ENCODE data around the gene GDAP1L1. TPM values are rescaled to one million over a fixed set of nuclear protein-coding genes. Genes with fewer than 3 reads are reported as not detected.

Gene GDAP1L1
- total RNA-seq (not detected), polyA plus RNA-seq (ENCODE audit: insufficient read depth, low read depth, low replicate concordance) (not detected)
- long read RNA-seq, donor 1: 0 reads
- long read RNA-seq, donor 2: 0 reads
- long read RNA-seq, donor 3: 0 reads
- long read RNA-seq, donor 4: 0 reads
- long read RNA-seq, donor 5: 0 reads
- long read RNA-seq, donor 6: 0 reads
- long read RNA-seq, donor 7: 0 reads
- long read RNA-seq, donor 8: 0 reads
- long read RNA-seq, donor 9: 0 reads
- long read RNA-seq, donor 10: 0 reads

GRCh38 chr20:44247131-44247571 is at the start of gene GDAP1L1:
GDAP1L1 (plus strand) TSS chr20:44247308; CDS start chr20:44247335, 27 bp downstream.
- no peaks in the 10 kb centered on the region for H3K4me1 ChIP-seq (ENCODE audit: control insufficient read depth in 2 of 3, insufficient read depth in 2 of 3, low read depth in 1 of 3, low read length in 3 of 3)
- H3K9ac ChIP-seq (ENCODE audit: low read length in 3 of 3): no peak within 1 kb of the TSS
- no peaks in the 10 kb centered on the region for H3K9me3 ChIP-seq (ENCODE audit: control insufficient read depth in 2 of 3, insufficient read depth in 1 of 3, low read length in 3 of 3)
- TF ChIP-seq, protein P1, sequence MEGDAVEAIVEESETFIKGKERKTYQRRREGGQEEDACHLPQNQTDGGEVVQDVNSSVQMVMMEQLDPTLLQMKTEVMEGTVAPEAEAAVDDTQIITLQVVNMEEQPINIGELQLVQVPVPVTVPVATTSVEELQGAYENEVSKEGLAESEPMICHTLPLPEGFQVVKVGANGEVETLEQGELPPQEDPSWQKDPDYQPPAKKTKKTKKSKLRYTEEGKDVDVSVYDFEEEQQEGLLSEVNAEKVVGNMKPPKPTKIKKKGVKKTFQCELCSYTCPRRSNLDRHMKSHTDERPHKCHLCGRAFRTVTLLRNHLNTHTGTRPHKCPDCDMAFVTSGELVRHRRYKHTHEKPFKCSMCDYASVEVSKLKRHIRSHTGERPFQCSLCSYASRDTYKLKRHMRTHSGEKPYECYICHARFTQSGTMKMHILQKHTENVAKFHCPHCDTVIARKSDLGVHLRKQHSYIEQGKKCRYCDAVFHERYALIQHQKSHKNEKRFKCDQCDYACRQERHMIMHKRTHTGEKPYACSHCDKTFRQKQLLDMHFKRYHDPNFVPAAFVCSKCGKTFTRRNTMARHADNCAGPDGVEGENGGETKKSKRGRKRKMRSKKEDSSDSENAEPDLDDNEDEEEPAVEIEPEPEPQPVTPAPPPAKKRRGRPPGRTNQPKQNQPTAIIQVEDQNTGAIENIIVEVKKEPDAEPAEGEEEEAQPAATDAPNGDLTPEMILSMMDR (IDR thresholded peaks at IDR 0.05; ENCODE audit: borderline replicate concordance, extremely low read depth, insufficient read depth): no peak
- no peaks in the 10 kb centered on the region for H3K36me3 ChIP-seq (ENCODE audit: control insufficient read depth in 2 of 3, insufficient read depth in 3 of 3, low read length in 3 of 3)
- H3K4me3 ChIP-seq (ENCODE audit: low read length in 3 of 3): no peak within 1 kb of the TSS
- no peak within 1 kb of the TSS for H3K27ac ChIP-seq (ENCODE audit: low read depth in 2 of 2, low read length in 2 of 2)
- FAIRE-seq: no peak
- H3K27me3 ChIP-seq (ENCODE audit: control insufficient read depth, insufficient read depth, low read length): peaks cover 3% of the 10 kb centered on the region
- DNase-seq: peak in 4 of 5 donors; percentile 21 to 60 (median 48)
- intact Hi-C loops (cut with DNase I): no loop called here

DNA sequence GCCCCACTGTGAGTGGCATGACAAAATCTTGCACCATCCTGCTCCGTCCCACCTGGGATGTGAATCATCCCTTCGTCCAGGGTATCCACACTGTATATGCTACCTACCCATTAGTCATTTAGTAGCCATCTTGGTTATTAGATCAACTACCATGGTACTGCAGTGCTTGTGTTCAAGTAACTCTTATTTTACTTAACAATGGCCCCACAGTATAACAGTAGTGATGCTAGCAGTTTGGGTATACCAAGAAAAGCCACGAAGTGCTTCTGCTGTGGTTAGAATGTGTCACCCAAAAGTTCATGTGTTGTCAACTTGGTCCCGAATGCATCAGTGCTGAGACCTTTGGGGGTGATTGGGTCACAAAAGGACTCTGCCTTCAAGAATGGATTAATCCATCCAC is 48.2 kb upstream of the GDAP1L1 start:
- peaks cover 6 to 64% (median 33%) of the 10 kb centered on the region in 3 donors for H3K36me3 ChIP-seq (ENCODE audit: control insufficient read depth in 2 of 3, insufficient read depth in 3 of 3, low read length in 3 of 3)
- no peak for DNase-seq
- FAIRE-seq: no peak
- H3K4me1 ChIP-seq (ENCODE audit: control insufficient read depth in 2 of 3, insufficient read depth in 2 of 3, low read depth in 1 of 3, low read length in 3 of 3): no peaks in the 10 kb centered on the region
- H3K9ac ChIP-seq (ENCODE audit: low read length in 3 of 3): no peak overlapping the region
- no peaks in the 10 kb centered on the region for H3K9me3 ChIP-seq (ENCODE audit: control insufficient read depth in 2 of 3, insufficient read depth in 1 of 3, low read length in 3 of 3)
- no peak overlapping the region for H3K4me3 ChIP-seq (ENCODE audit: low read length in 3 of 3)
- intact Hi-C loops (cut with DNase I): no loop called here
- H3K27me3 ChIP-seq (ENCODE audit: control insufficient read depth, insufficient read depth, low read length): no peaks in the 10 kb centered on the region
- no peak overlapping the region for H3K27ac ChIP-seq (ENCODE audit: low read depth in 2 of 2, low read length in 2 of 2)
- TF ChIP-seq, protein P1 (IDR thresholded peaks at IDR 0.05; ENCODE audit: borderline replicate concordance, extremely low read depth, insufficient read depth): no peak

- intact Hi-C loops (cut with DNase I): no loop called here
- no peak for FAIRE-seq
- TF ChIP-seq, protein P1 (IDR thresholded peaks at IDR 0.05; ENCODE audit: borderline replicate concordance, extremely low read depth, insufficient read depth): no peak
- no peaks in the 10 kb centered on the region for H3K9me3 ChIP-seq (ENCODE audit: control insufficient read depth in 2 of 3, insufficient read depth in 1 of 3, low read length in 3 of 3)
- no peak for DNase-seq
- H3K27me3 ChIP-seq (ENCODE audit: control insufficient read depth, insufficient read depth, low read length): no peaks in the 10 kb centered on the region
- H3K9ac ChIP-seq (ENCODE audit: low read length in 3 of 3): no peak overlapping the region
- no peak overlapping the region for H3K4me3 ChIP-seq (ENCODE audit: low read length in 3 of 3)
- H3K36me3 ChIP-seq (ENCODE audit: control insufficient read depth in 2 of 3, insufficient read depth in 3 of 3, low read length in 3 of 3): peaks cover 6 to 73% (median 33%) of the 10 kb centered on the region in 3 donors
- no peak overlapping the region for H3K27ac ChIP-seq (ENCODE audit: low read depth in 2 of 2, low read length in 2 of 2)
- H3K4me1 ChIP-seq (ENCODE audit: control insufficient read depth in 2 of 3, insufficient read depth in 2 of 3, low read depth in 1 of 3, low read length in 3 of 3): no peaks in the 10 kb centered on the region
Observed at GRCh38 chr20:44199877-44200276, 47.2 kb upstream of the GDAP1L1 start.
